GM12874 (cell line): Measurements from ENCODE around the gene ADGRG3.

ENCODE experiments used
- TF ChIP-seq, protein P1 (sequence below): IDR thresholded peaks from 2 replicates; pipeline ENCODE4 v1.5.1; 2011; ENCODE audit warnings: low read depth, mild to moderate bottlenecking, control low read depth, low read length, moderate library complexity; ENCODE audit not compliant: insufficient read depth

The ADGRG3 gene

DNA sequence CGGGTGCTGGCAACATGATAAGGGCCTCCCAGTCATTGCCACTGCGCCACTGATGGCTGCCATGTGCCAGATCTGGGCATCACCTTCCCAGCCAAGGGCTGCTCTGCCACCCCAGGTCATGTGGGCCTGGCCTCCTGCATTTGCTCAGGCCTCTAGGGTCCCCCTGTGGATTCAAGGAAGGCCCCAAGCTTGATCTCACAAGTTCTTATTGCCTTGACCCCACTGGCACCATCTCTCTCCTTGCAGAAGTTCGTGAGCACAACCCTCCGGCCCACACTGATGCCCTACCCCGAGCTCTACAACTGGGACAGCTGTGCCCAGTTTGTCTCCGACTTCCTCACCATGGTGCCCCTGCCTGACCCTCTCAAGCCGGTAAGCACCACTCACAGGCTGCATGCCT lies 31.8 kb downstream of the ADGRG3 start:
- TF ChIP-seq, protein P1, sequence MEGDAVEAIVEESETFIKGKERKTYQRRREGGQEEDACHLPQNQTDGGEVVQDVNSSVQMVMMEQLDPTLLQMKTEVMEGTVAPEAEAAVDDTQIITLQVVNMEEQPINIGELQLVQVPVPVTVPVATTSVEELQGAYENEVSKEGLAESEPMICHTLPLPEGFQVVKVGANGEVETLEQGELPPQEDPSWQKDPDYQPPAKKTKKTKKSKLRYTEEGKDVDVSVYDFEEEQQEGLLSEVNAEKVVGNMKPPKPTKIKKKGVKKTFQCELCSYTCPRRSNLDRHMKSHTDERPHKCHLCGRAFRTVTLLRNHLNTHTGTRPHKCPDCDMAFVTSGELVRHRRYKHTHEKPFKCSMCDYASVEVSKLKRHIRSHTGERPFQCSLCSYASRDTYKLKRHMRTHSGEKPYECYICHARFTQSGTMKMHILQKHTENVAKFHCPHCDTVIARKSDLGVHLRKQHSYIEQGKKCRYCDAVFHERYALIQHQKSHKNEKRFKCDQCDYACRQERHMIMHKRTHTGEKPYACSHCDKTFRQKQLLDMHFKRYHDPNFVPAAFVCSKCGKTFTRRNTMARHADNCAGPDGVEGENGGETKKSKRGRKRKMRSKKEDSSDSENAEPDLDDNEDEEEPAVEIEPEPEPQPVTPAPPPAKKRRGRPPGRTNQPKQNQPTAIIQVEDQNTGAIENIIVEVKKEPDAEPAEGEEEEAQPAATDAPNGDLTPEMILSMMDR = no peak

DNA sequence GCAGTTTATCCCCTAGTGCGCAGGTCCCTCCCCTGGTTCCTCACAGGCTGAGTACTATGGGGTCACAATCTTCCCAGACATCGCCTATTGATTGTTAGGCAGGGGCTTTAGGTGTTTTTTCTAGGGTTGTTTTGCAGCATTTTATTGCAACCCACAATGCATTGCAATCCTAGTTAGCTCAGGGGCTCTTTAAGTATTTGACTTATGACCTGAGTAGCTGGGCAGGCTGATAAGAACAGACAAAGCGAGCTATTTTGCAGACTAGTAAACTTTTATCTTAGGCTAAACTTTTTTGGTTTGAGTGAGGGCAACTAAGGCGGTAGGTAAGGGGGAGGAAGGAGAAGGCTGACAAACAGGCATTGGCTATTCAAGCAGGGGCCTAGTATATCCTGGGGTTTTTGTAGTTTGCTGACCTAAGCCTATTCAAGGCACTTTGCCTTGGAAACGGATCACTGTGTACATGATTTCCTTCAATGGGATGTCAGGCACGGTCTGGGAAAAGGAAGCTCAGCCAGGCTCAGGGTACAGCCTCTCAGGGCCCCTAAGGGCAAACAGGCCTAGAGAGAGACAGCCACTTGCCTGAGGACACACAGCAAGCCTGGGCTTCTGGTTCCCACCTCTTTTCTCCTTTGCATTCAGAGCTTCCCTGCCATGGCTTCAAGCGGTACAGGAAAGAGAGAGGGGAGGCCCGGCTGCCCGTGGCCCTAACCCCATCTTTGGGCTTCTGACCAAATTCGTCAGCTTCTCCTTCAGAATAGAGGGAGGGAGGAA lies 32.9 kb downstream of the ADGRG3 start:
- TF ChIP-seq, protein P1 = no peak

DNA sequence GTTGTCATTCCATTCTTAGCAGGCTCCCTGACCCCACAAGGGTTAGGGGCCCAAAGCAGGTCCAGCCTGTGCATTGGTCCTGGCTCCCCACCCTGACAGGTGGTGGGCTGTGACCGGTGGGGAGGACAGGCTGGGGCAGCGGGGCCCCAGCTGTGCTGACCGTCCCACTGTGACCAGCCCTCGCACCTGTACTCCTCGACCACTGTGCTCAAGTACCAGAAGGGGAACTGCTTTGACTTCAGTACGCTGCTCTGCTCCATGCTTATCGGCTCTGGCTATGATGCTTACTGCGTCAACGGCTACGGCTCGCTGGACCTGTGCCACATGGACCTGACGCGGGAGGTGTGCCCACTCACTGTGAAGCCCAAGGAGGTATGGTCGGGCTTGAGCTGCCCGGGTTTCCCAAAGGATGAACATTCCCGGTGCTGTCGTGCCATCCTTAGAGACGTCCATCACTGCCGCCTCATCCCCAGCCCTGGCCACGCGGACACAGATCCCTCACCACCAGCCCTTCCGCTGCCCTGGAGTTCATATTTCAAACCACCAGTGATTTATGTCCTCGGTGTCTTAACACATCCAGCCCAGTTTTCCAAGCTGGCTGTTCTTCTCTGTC lies 33.8 kb downstream of the ADGRG3 start:
- TF ChIP-seq, protein P1 = no peak

DNA sequence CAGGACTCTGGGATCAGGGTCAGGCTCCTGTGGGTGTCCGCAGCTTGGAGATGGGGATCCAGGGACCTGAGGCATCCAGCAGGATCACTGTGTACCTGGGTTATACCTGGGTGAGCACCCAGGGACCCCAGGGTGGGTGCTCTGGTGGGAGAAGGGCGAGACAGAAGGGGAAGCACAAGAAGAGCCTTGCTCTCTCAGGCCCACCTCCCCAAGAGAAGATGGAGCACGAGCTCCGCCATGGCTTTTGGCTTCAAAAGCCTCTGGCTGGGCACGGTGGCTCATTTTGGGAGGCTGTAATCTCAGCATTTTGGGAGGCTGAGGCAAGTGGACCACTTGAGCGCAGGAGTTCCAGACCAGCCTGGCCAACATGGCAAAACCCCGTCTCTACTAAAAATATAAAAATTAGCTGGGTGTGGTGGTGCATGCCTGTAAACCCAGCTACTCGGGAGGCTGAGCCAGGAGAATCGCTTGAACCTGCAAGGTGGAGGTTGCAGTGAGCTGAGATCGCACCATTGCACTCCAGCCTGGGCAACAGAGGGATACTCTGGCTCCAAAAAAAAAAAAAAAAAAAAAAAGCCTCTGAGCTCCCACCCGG lies 35.4 kb downstream of the ADGRG3 start:
- TF ChIP-seq, protein P1 = no peak

DNA sequence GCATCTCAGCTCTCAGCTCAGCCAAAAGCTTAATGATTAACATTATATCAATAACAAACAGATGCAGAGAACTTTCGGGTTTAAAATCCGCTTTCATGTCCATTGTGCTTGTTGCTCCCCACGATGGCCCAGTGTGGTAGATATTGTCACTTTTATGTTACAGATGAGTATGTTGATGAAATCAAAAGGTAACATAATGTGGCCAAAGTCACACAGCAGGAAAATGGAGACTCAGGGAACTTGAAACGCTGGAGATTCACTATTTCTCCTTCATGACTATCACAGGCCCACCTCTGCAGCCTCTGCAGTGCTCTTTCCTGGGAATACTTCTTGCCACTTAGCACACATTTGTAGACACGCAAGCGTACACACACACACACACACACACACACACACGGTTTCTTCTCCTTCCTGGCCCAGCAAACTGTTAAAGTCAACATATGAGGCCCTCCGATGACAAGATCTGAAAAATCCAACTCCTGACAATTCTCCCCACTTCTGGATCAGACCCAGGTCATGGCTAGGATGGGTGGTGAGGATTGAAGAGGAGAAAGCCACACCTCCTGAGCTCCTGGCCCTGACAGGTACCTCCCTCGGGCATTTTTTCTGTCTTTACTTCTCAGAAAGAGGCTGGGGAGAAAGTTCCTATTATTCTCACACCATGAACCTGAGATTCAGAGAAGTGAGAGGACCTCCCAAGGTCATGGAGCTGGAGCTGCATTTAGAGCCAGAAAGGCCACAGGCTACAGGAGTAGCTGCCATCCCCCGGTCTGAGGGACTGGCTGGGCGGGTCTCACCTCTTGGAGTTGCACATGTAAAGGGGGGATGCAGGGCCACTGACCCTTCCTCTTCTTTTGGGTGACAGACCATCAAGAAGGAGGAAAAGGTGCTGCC lies 36.2 kb downstream of the ADGRG3 start:
- TF ChIP-seq, protein P1 = no peak

DNA sequence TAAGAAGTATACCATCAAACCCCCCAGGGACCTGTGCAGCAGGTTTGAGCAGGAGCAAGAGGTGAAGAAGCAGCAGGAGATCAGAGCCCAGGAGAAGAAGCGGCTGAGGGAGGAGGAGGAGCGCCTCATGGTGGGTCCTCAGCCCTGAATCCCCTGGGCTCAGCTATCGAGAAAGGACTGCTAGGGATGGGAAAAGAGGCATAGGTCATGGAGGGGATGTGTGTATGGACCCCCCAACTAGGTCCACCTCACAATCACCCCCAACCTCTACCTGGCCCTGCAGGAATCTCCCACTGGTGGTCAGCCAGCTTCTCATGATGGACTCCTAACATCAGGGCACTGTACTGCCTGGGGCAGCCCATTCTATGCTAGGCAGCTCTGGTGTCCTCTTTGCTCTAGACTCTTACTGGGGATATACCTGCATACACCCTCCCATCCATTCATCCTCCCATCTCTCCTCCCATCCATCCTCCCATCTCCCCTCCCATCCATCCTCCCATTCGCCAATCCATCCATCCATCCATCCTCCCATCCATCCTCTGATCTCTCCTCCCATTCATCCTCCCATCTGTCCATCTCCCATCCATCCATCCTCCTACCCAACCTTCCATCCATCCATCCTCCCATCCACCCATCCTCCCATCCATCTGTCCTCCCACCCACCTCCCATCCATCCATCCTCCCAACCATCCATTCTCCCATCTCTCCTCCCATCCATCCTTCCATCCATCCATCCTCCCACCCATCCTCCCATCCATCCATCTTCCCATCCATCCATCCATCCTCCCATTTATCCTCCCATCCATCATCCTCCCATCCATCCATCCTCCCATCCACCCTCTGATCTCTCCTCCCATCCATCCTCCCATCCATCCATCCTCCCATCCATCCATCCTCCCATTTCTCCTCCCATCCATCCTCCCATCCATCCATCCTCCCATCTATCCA lies 37.1 kb downstream of the ADGRG3 start:
- TF ChIP-seq, protein P1 = no peak
